A549 (cell line): ENCODE results near the gene PPP1R1B. TPM values are rescaled to one million over a fixed set of nuclear protein-coding genes. Genes with fewer than 3 reads are reported as not detected.

Experiments
- ATAC-seq, 2 experiments: fragments of 200-7000 bp in 1 of 2; fragments of >200 bp in 1 of 2; cut with Nextera tagmentation in 1 of 2; cut with Tn5 transposase in 1 of 2; 3 replicates each; pipeline versions ENCODE4 v1.8.0 to v1.9.1; 2018 to 2020; ENCODE audit warnings: mild to moderate bottlenecking in 1 of 2, moderate library complexity in 1 of 2
- CTCF ChIA-PET: fragments of 300-600 bp; sonication (Branson Sonifier 250); formaldehyde crosslinking; extraction: SDS; loops from one replicate; lab custom pipeline; 2021; ENCODE audit warnings: antibody characterized with exemption, inconsistent platforms; lab: Yijun Ruan, JAX
- POLR2A ChIA-PET: fragments of 350-600 bp; formaldehyde crosslinking; extraction: SDS; loops from one replicate; lab custom pipeline; 2021; ENCODE audit warnings: antibody characterized with exemption, inconsistent platforms; lab: Yijun Ruan, JAX
- DNase-seq, 2 experiments: peaks; one replicate each; pipeline versions ENCODE4 v3.0.0 to v3.0.0-alpha.2; 2011 to 2016; ENCODE audit warnings: low read depth in 1 of 2, low spot score in 1 of 2
- FAIRE-seq: peaks from 2 replicates; lab custom pipeline; 2011; peaks lifted over from hg19 to GRCh38; lab: Jason Lieb, UNC
- H3K27ac ChIP-seq, 2 experiments: fragments of >200 bp; sonication (Bioruptor Twin); formaldehyde crosslinking; 3 replicates each; pipeline ENCODE4 v1.5.1; 2016 to 2017
- H3K4me1 ChIP-seq: fragments of >200 bp; sonication (Bioruptor Twin); formaldehyde crosslinking; 3 replicates; pipeline ENCODE4 v1.6.1; 2016
- H3K4me2 ChIP-seq: fragments of >200 bp; sonication (Bioruptor Twin); formaldehyde crosslinking; 3 replicates; pipeline ENCODE4 v1.6.1; 2016
- H3K4me3 ChIP-seq: fragments of >200 bp; sonication (Bioruptor Twin); formaldehyde crosslinking; 3 replicates; pipeline ENCODE4 v1.5.1; 2016
- H3K9me3 ChIP-seq: fragments of >200 bp; sonication (Bioruptor Twin); formaldehyde crosslinking; 3 replicates; pipeline ENCODE4 v1.6.1; 2016
- CHD2 ChIP-seq: fragments of 150-350 bp; IDR thresholded peaks from 2 replicates; pipeline ENCODE4 v1.6.1; 2014; ENCODE audit warnings: low read length; ENCODE audit not compliant: partially characterized antibody
- CHD4 ChIP-seq: fragments of 200-600 bp; sonication (generic); IDR thresholded peaks from 2 replicates; pipeline ENCODE4 v1.6.1; 2016; ENCODE audit warnings: antibody characterized with exemption, mild to moderate bottlenecking, borderline replicate concordance
- EP300 ChIP-seq, 2 experiments: fragments of >200 bp; sonication (Bioruptor Twin); formaldehyde crosslinking; IDR thresholded peaks; 2 replicates in 1 of 2; 3 replicates in 1 of 2; pipeline ENCODE4 v1.6.1; 2016 to 2017
- ESRRA ChIP-seq: fragments of 150-350 bp; IDR thresholded peaks from 2 replicates; pipeline ENCODE4 v1.6.1; 2014; ENCODE audit warnings: mild to moderate bottlenecking, low read length, borderline replicate concordance
- FOSB ChIP-seq: fragments of 250-450 bp; sonication (Bioruptor Pico); IDR thresholded peaks from 2 replicates; pipeline ENCODE4 v1.5.0; 2020; ENCODE audit warnings: mild to moderate bottlenecking, moderate library complexity
- FOSL2 ChIP-seq, 2 experiments: fragments of 450-650 bp in 1 of 2; fragments of >200 bp in 1 of 2; sonication (Bioruptor Twin) in 1 of 2; formaldehyde crosslinking; IDR thresholded peaks; 2 replicates each; pipeline versions ENCODE4 v1.5.0 to v1.6.1; 2016 to 2020; ENCODE audit warnings: mild to moderate bottlenecking in 1 of 2, moderate library complexity in 1 of 2
- FOXS1 ChIP-seq: fragments of 250-450 bp; sonication (Bioruptor Pico); IDR thresholded peaks from 2 replicates; pipeline ENCODE4 v1.5.0; 2020; ENCODE audit warnings: mild to moderate bottlenecking, moderate library complexity
- GATA3 ChIP-seq: IDR thresholded peaks from 2 replicates; pipeline ENCODE4 v1.6.1; 2012; ENCODE audit warnings: borderline replicate concordance
- HOXA7 ChIP-seq: fragments of 250-450 bp; sonication (Bioruptor Pico); IDR thresholded peaks from 2 replicates; pipeline ENCODE4 v1.5.0; 2020; ENCODE audit warnings: mild to moderate bottlenecking, moderate library complexity
- MAFK ChIP-seq: fragments of 450-650 bp; IDR thresholded peaks from 2 replicates; pipeline ENCODE4 v1.6.1; 2014; ENCODE audit not compliant: partially characterized antibody
- MAZ ChIP-seq: fragments of 150-350 bp; IDR thresholded peaks from 2 replicates; pipeline ENCODE4 v1.6.1; 2014; ENCODE audit warnings: antibody characterized with exemption, low read depth, low read length, borderline replicate concordance
- MYC ChIP-seq: IDR thresholded peaks from 2 replicates; pipeline ENCODE4 v1.6.1; 2012; ENCODE audit warnings: mild to moderate bottlenecking, inconsistent platforms, low read length, improper control_type of control experiment, borderline replicate concordance
- PHF8 ChIP-seq: fragments of 200-600 bp; sonication (generic); IDR thresholded peaks from 2 replicates; pipeline ENCODE4 v1.6.1; 2016; ENCODE audit warnings: low read depth, mild to moderate bottlenecking, antibody characterized with exemption, moderate library complexity, borderline replicate concordance
- POLR2A ChIP-seq: IDR thresholded peaks from 2 replicates; pipeline ENCODE4 v1.6.1; 2012; ENCODE audit warnings: mild to moderate bottlenecking, low read length
- POLR2AphosphoS2 ChIP-seq: conservative IDR thresholded peaks from 2 replicates; pipeline ENCODE4 v1.6.1; 2012; ENCODE audit warnings: low read length, improper control_type of control experiment, inconsistent platforms
- RFX5 ChIP-seq: fragments of 450-650 bp; IDR thresholded peaks from 2 replicates; pipeline ENCODE4 v1.7.1; 2014; ENCODE audit warnings: antibody characterized with exemption, mild to moderate bottlenecking, moderate library complexity
- WGBS: methylation state at CpG from one replicate; pipeline ENCODE4 v1.1.6; 2017; ENCODE audit errors: missing lambda C conversion rate; 5-methylcytosine and 5-hydroxymethylcytosine counted together
- polyA plus RNA-seq, 4 experiments: library from polyadenylated mRNA; depleted of rRNA in 3 of 4; stranded (reverse); fragments of >200 nt; fragmentation: RNase III in 1 of 4; extraction: RNeasy Plus Mini Kit Qiagen cat#74134 plus additional on column Dnase treatment in 1 of 4; gene quantifications; 2 replicates in 3 of 4; 3 replicates in 1 of 4; pipeline ENCODE4 v1.2.3, GENCODE V29; 2011 to 2017
- TF ChIP-seq, protein P1 (sequence below): fragments of 200-600 bp; sonication (generic); IDR thresholded peaks from 2 replicates; pipeline ENCODE4 v1.6.1; 2016; ENCODE audit warnings: antibody characterized with exemption, mild to moderate bottlenecking, moderate library complexity
- TF ChIP-seq, protein P2 (sequence below): fragments of >200 bp; sonication (Bioruptor Twin); formaldehyde crosslinking; IDR thresholded peaks from 2 replicates; pipeline ENCODE4 v1.6.1; 2016
- TF ChIP-seq, protein P3 (sequence below): fragments of >200 bp; sonication (Bioruptor Twin); formaldehyde crosslinking; IDR thresholded peaks from 3 replicates; pipeline ENCODE4 v1.6.1; 2016
- TF ChIP-seq, protein P4 (sequence below): IDR thresholded peaks from 2 replicates; pipeline ENCODE4 v1.6.1; 2012; ENCODE audit warnings: low read depth, borderline replicate concordance

Gene PPP1R1B
- polyA plus RNA-seq, 2 of the 4 experiments (the other 2 are of a cell fraction), result 0.10 TPM; not detected in 1

DNA sequence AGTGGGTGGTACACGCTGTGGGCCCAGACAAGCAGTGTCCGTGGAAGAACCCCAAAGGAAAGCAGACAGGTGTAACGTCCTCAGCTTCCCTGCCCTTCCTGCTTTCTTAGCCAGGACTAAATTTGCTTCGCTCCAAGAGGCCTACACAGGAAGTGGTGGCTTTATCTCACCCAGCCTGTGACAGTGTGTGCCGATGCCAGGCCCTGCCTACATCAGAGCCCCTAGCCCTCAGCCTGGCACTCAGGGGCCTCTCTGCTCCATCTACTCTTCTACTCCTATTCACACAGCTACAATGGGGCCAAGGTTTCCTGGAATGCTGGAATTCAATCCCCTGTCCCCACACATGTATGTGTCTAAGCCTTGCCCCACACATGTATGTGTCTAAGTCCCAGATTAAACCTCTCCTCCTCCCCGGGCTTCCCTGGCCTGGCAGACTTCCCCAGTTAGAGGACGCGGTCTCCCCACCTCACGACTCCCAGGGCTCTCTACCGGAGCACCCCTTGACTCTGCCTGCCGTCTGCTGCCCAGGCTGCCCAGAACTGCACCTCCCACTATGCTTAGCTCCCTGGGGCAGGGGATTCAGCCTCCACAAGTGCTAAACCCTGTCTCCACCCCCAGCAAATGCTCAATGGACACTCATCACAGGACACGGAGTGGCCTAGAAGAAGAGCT, 52.9 kb downstream of the PPP1R1B start (continued):
- TF ChIP-seq, protein P1, sequence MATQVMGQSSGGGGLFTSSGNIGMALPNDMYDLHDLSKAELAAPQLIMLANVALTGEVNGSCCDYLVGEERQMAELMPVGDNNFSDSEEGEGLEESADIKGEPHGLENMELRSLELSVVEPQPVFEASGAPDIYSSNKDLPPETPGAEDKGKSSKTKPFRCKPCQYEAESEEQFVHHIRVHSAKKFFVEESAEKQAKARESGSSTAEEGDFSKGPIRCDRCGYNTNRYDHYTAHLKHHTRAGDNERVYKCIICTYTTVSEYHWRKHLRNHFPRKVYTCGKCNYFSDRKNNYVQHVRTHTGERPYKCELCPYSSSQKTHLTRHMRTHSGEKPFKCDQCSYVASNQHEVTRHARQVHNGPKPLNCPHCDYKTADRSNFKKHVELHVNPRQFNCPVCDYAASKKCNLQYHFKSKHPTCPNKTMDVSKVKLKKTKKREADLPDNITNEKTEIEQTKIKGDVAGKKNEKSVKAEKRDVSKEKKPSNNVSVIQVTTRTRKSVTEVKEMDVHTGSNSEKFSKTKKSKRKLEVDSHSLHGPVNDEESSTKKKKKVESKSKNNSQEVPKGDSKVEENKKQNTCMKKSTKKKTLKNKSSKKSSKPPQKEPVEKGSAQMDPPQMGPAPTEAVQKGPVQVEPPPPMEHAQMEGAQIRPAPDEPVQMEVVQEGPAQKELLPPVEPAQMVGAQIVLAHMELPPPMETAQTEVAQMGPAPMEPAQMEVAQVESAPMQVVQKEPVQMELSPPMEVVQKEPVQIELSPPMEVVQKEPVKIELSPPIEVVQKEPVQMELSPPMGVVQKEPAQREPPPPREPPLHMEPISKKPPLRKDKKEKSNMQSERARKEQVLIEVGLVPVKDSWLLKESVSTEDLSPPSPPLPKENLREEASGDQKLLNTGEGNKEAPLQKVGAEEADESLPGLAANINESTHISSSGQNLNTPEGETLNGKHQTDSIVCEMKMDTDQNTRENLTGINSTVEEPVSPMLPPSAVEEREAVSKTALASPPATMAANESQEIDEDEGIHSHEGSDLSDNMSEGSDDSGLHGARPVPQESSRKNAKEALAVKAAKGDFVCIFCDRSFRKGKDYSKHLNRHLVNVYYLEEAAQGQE, result no peak
- TF ChIP-seq FOSB, result no peak
- TF ChIP-seq, all 56 proteins: peak for 0

DNA sequence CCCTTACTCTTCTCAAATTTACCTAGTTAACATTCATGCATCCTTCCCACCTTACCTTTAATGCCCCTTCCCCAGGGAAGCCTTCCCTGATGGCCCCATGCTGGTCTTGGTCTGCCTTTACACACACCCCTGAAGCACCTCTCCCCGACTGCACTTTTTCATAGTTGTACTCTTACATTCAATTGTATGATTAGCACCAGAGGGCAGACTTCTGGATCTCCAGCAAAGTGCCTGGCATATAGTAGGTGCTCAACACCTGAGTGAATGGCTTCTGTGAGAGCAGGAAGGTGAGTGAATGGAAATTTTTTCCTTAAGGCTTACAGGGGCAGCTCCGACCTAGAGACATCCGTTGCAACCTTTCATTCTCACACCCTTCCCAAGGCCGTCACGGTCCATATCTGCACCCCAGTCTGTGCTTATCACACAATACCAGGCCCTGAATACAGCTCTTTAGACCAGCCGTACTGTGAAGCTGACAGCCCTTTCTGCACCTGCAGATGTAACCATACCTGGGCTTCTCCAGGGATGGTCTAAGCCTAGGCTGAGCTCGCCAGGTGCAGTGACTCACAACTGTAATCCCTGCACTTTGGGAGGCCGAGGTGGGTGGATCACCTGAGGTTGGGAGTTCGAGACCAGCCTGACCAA, 56.7 kb downstream of the PPP1R1B start:
- H3K4me2 ChIP-seq, result no peak overlapping the region
- no peak for FAIRE-seq
- CTCF ChIA-PET, result interaction anchor here (0.6 to 50.7 kb wide), 4 partner anchors 11 to 47 kb away, joined by 3 to 1391 read pairs (median 127); partner anchors contain the start of genes MIEN1, PNMT, PPP1R1B and STARD3
- H3K9me3 ChIP-seq, result no peaks in the 10 kb centered on the region
- 82% methylated on average over 9 of the region's 9 CpGs for WGBS
- POLR2A ChIA-PET, result no interaction called here
- peaks cover 4% of the 10 kb centered on the region; the same call in 2 of the 3 replicates for H3K4me1 ChIP-seq
- TF ChIP-seq MAZ (no peak), ESRRA (no peak), FOXS1 (CRISPR knock-in tag) (no peak), FOSL2 (IDR thresholded peaks at IDR 0.05) (no peak), FOSL2 (CRISPR knock-in tag; IDR thresholded peaks at IDR 0.05) (no peak), POLR2AphosphoS2 (no peak), GATA3 (no peak), EP300 (IDR thresholded peaks at IDR 0.05) (no peak), HOXA7 (CRISPR knock-in tag) (no peak), CHD2 (no peak), MYC (no peak), RFX5 (no peak)
- TF ChIP-seq, protein P2, sequence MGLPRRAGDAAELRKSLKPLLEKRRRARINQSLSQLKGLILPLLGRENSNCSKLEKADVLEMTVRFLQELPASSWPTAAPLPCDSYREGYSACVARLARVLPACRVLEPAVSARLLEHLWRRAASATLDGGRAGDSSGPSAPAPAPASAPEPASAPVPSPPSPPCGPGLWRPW, result no peak
- TF ChIP-seq, protein P3, sequence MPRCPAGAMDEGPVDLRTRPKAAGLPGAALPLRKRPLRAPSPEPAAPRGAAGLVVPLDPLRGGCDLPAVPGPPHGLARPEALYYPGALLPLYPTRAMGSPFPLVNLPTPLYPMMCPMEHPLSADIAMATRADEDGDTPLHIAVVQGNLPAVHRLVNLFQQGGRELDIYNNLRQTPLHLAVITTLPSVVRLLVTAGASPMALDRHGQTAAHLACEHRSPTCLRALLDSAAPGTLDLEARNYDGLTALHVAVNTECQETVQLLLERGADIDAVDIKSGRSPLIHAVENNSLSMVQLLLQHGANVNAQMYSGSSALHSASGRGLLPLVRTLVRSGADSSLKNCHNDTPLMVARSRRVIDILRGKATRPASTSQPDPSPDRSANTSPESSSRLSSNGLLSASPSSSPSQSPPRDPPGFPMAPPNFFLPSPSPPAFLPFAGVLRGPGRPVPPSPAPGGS, result no peak
- H3K4me3 ChIP-seq, result no peak overlapping the region
- H3K27ac ChIP-seq, result no peak overlapping the region
- no peak for ATAC-seq
- no peak for DNase-seq

DNA sequence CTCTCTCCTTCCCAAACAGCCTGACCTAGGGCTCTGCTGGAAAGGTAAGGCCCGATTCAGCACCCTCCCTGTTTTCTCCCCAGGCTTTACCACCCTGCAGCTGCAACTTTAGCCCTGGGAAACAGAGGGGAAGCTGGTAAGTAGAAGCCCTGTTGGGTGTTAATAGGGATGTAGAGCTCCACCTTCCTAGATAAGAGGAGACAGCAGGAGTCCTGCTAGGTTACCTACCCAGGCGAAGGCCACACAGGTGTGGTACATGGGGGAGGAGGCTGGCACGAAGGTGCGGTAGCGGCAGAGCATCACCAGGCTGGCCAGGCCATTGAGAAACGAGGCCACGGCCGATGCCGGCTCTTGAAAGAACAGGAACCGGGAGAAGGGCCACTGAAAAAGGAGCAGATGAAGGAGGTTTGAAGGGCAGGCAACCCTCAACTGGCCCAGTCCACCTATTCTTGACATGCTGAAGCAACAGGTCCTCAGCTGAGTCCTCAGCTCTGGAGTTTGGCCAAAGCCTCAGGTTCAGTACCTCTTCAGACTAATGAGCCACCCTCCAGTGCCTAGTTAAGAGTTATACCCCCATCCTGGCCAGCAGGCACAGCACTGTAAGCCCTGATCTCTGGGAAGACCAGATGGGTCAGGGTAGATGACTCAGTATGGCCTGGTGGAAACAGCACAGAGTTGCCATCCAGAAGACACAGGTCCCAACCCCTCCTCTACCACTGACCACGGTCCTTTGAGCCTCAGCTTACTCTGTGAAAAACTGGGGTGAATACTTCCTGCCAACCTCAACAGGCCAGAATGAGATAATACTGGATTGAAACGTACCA, 57.8 kb downstream of the PPP1R1B start:
- FAIRE-seq, result no peak
- no peak overlapping the region for H3K27ac ChIP-seq
- no peak for DNase-seq
- H3K9me3 ChIP-seq, result no peaks in the 10 kb centered on the region
- TF ChIP-seq CHD4 (no peak), HOXA7 (CRISPR knock-in tag) (no peak), MAFK (no peak), POLR2A (no peak), PHF8 (no peak)
- TF ChIP-seq, protein P4, sequence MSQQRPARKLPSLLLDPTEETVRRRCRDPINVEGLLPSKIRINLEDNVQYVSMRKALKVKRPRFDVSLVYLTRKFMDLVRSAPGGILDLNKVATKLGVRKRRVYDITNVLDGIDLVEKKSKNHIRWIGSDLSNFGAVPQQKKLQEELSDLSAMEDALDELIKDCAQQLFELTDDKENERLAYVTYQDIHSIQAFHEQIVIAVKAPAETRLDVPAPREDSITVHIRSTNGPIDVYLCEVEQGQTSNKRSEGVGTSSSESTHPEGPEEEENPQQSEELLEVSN, result no peak
- CTCF ChIA-PET, result interaction anchor here (0.6 to 50.7 kb wide), 9 partner anchors 12 to 681 kb away, joined by 3 to 1391 read pairs (median 4); partner anchors contain the start of genes MIEN1, PNMT, PPP1R1B and STARD3
- WGBS, result 85% methylated on average over 12 of the region's 12 CpGs
- peaks cover 7% of the 10 kb centered on the region for H3K4me1 ChIP-seq
- no peak for ATAC-seq
- no peak overlapping the region for H3K4me3 ChIP-seq
- POLR2A ChIA-PET, result no interaction called here
- H3K4me2 ChIP-seq, result no peak overlapping the region
